RWPE2 (cell line): ENCODE data around the gene PRIM2.
"Not testable (repeated sequence)": the region's sequence is repeated elsewhere in the genome, so short reads cannot be mapped to it uniquely, and the experiment has no call there.

Experiments
- ATAC-seq: fragments of 200-7000 bp; cut with Tn5 transposase; 3 replicates; pipeline ENCODE4 v1.9.1; 2021; ENCODE audit warnings: low read depth
- DNase-seq: peaks from one replicate; pipeline ENCODE4 v3.0.0-alpha.2; 2020; ENCODE audit warnings: low spot score
- H3K27ac ChIP-seq: fragments of 450-650 bp; 2 replicates; pipeline ENCODE4 v1.5.1; 2017; ENCODE audit warnings: mild to moderate bottlenecking; ENCODE audit not compliant: poor library complexity, severe bottlenecking
- H3K27me3 ChIP-seq: fragments of 250-450 bp; sonication (Bioruptor Pico); 2 replicates; pipeline ENCODE4 v1.5.1; 2021; ENCODE audit warnings: mild to moderate bottlenecking, moderate library complexity; ENCODE audit not compliant: insufficient read depth, poor library complexity, severe bottlenecking
- H3K36me3 ChIP-seq: fragments of 250-450 bp; sonication (Bioruptor Pico); 2 replicates; pipeline ENCODE4 v1.5.1; 2020; ENCODE audit warnings: low read depth, mild to moderate bottlenecking, moderate library complexity
- H3K4me1 ChIP-seq: fragments of 250-450 bp; sonication (Bioruptor Pico); 2 replicates; pipeline ENCODE4 v1.5.1; 2021; ENCODE audit warnings: mild to moderate bottlenecking, moderate library complexity; ENCODE audit not compliant: insufficient read depth, poor library complexity, severe bottlenecking
- H3K4me3 ChIP-seq: fragments of 250-450 bp; sonication (Bioruptor Pico); 2 replicates; pipeline ENCODE4 v1.5.1; 2021; ENCODE audit warnings: mild to moderate bottlenecking, moderate library complexity; ENCODE audit not compliant: severe bottlenecking
- H3K9me3 ChIP-seq: fragments of 250-450 bp; sonication (Bioruptor Pico); 2 replicates; pipeline ENCODE4 v1.5.1; 2021; ENCODE audit warnings: mild to moderate bottlenecking, moderate library complexity; ENCODE audit not compliant: severe bottlenecking
- CTCF ChIP-seq: fragments of 450-650 bp; IDR thresholded peaks from one replicate; pipeline ENCODE4 v1.5.1; 2017; ENCODE audit warnings: mild to moderate bottlenecking, moderate library complexity; ENCODE audit not compliant: poor library complexity, severe bottlenecking

Gene PRIM2

GRCh38 chr6:57310817-57311157 is 6.6 kb upstream of the PRIM2 start:
- no peak overlapping the region for H3K4me3 ChIP-seq
- peaks cover 24% of the 10 kb centered on the region for H3K4me1 ChIP-seq
- no peaks in the 10 kb centered on the region for H3K9me3 ChIP-seq
- no peaks in the 10 kb centered on the region for H3K27me3 ChIP-seq
- H3K36me3 ChIP-seq, result no peaks in the 10 kb centered on the region
- ATAC-seq (no peak), DNase-seq (no peak)
- no peak for TF ChIP-seq CTCF
- no peak overlapping the region for H3K27ac ChIP-seq

- H3K4me3 ChIP-seq, DNase-seq, ATAC-seq, H3K9me3 ChIP-seq, H3K27ac ChIP-seq, H3K27me3 ChIP-seq, H3K36me3 ChIP-seq: not testable (repeated sequence)
- peaks cover 24% of the 10 kb centered on the region for H3K4me1 ChIP-seq
Measured at GRCh38 chr6:57311300-57312003, 6.0 kb upstream of the PRIM2 start.

- ATAC-seq, result no peak
- no peaks in the 10 kb centered on the region for H3K9me3 ChIP-seq
- peaks cover 24% of the 10 kb centered on the region for H3K4me1 ChIP-seq
- no peaks in the 10 kb centered on the region for H3K36me3 ChIP-seq
- no peak for TF ChIP-seq CTCF
- no peaks in the 10 kb centered on the region for H3K27me3 ChIP-seq
- no peak for DNase-seq
- no peak overlapping the region for H3K27ac ChIP-seq
- no peak overlapping the region for H3K4me3 ChIP-seq
Measured at GRCh38 chr6:57312004-57312345, 5.5 kb upstream of the PRIM2 start.

DNA sequence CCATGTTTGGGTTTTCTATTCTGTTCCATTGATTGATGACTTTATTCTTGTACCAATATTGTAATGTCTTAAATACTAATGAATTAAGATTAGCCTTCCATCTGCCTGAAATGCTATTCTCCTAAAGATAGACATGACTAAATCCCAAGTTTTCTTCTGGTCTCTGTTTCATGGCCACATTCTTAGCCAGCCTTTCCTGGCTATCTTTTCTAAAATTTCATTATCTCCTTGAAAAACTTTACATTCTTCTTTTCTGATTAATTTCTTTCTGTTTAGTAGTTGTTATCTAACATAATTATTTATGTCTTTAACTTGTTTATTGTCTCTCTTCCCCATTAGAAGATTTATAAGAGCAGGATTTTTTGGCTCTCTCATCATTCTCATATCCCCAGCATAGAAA is 4.4 kb upstream of the PRIM2 start:
- no peak overlapping the region for H3K4me3 ChIP-seq
- H3K4me1 ChIP-seq, result peaks cover 24% of the 10 kb centered on the region
- H3K36me3 ChIP-seq, result no peaks in the 10 kb centered on the region
- no peak for TF ChIP-seq CTCF
- no peak for ATAC-seq
- no peak for DNase-seq
- no peaks in the 10 kb centered on the region for H3K27me3 ChIP-seq
- H3K27ac ChIP-seq, result peak overlapping the region; percentile 91
- no peaks in the 10 kb centered on the region for H3K9me3 ChIP-seq

- Histone ChIP-seq H3K9me3 (no peaks in the 10 kb centered on the region), H3K36me3 (peaks cover 7% of the 10 kb centered on the region), H3K27me3 (no peaks in the 10 kb centered on the region), H3K27ac (peak overlapping the region; percentile 91), H3K4me1 (peaks cover 30% of the 10 kb centered on the region), H3K4me3 (no peak overlapping the region)
- DNase-seq (peak; percentile 75), ATAC-seq (peak; percentile 87)
- peak; percentile 12 for TF ChIP-seq CTCF
Measured at GRCh38 chr6:57313711-57314471, 3.5 kb upstream of the PRIM2 start.
